ENCODE measurements around the gene POLR3C. TPM values are rescaled to one million over a fixed set of nuclear protein-coding genes. Genes with fewer than 3 reads are reported as not detected.

Gene POLR3C
- total RNA-seq, 2 experiments from 2014 or later = 57.1 to 78.8 TPM

DNA sequence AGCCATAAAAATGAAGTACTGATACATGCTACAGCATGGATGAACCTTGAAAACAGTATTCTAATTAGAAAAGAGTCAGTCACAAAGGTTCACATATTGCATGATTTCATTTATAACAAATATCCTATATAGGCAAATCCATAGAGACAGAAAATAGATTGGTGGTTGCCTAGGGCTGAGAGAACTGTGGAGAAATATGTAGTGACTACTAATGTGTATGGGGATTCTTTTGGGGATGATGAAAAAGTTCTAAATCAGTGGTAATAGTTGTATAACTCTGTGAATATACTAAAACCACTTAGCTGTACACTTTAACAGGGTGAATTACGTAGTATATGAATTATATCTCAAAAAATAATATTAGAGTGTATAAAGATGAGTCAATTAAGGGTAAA, 45.9 kb upstream of the POLR3C start:
- ChIA-PET CTCF (ENCODE audit: unreplicated experiment) (no interaction called here), POLR2A (interaction anchor here (0.6 kb wide), 1 partner anchor 81 kb away, joined by 5 read pairs; no protein-coding TSS in a partner anchor)
- Histone ChIP-seq H3K4me2 (ENCODE audit: low read length) (no peak overlapping the region), H3K4me3 (ENCODE audit: low read depth, low read length, poor library complexity, severe bottlenecking) (no peak overlapping the region), H3K27ac (ENCODE audit: low read depth, low read length, poor library complexity, severe bottlenecking) (no peak overlapping the region), H3K79me2 (ENCODE audit: insufficient read depth, low read depth, low read length) (no peaks in the 10 kb centered on the region), H3K4me1 (ENCODE audit: insufficient read depth, low read length, poor library complexity, severe bottlenecking) (no peaks in the 10 kb centered on the region), H3K9me2 (ENCODE audit: insufficient read depth, low read length) (no peaks in the 10 kb centered on the region), H2AFZ (ENCODE audit: low read length) (no peak overlapping the region), H3K9me3 (ENCODE audit: low read length) (no peaks in the 10 kb centered on the region), H4K20me1 (ENCODE audit: insufficient read depth, low read length) (no peaks in the 10 kb centered on the region), H3K36me3 (ENCODE audit: insufficient read depth, low read length) (peaks cover 14% of the 10 kb centered on the region; the same call in 1 of the 2 replicates)
- BruUV-seq (replicated peaks) = no TSS peak
- TF ChIP-seq EZH2phosphoT487 (IDR thresholded peaks at IDR 0.05; ENCODE audit: borderline replicate concordance, low read depth, low read length) = no peak
- TF ChIP-seq, protein P1, sequence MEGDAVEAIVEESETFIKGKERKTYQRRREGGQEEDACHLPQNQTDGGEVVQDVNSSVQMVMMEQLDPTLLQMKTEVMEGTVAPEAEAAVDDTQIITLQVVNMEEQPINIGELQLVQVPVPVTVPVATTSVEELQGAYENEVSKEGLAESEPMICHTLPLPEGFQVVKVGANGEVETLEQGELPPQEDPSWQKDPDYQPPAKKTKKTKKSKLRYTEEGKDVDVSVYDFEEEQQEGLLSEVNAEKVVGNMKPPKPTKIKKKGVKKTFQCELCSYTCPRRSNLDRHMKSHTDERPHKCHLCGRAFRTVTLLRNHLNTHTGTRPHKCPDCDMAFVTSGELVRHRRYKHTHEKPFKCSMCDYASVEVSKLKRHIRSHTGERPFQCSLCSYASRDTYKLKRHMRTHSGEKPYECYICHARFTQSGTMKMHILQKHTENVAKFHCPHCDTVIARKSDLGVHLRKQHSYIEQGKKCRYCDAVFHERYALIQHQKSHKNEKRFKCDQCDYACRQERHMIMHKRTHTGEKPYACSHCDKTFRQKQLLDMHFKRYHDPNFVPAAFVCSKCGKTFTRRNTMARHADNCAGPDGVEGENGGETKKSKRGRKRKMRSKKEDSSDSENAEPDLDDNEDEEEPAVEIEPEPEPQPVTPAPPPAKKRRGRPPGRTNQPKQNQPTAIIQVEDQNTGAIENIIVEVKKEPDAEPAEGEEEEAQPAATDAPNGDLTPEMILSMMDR (conservative IDR thresholded peaks at IDR 0.05; ENCODE audit: low read length) = no peak
- no peak for DNase-seq (ENCODE audit: low spot score)
- intact Hi-C loops (cut with micrococcal nuclease; ENCODE audit: unreplicated experiment) = no loop called here

DNA sequence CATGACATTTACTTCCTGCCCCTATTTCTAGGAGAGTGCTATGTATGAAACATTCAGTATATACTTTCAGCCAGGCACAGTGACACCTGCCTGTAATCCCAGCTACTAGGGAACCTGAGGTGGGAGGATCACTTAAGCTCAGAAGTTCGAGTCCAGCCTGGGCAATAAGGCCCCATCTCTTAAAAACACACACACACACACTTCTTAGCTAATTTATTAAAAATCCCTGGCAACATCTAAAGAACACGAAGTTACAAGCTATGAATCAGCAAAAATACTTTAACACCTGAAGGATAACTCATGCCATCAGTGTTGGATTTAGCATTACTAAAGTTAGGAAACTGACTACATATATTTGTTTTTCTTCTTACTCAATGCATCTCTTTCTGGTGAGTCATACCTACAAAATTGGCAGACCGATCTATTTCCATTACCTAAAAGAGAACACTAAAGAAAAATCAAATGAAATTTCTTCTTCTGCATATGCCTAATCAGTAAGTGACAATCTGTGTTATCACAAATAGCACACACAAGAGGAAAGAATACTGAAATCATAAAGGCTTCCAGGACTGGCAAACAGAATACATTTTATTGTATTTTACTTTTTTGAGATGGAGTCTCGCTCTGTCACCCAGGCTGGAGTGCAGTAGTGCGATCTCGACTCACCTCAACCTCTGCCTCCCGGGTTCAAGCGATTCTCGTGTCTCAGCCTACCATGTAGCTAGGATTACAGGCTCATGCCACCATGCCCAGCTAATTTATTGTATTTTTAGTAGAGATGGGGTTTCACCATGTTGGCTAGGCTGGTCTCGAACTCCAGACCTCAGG, 41.5 kb upstream of the POLR3C start:
- H3K79me2 ChIP-seq (ENCODE audit: insufficient read depth, low read depth, low read length) = no peaks in the 10 kb centered on the region
- no peaks in the 10 kb centered on the region for H4K20me1 ChIP-seq (ENCODE audit: insufficient read depth, low read length)
- H3K27ac ChIP-seq (ENCODE audit: low read depth, low read length, poor library complexity, severe bottlenecking) = no peak overlapping the region
- CTCF ChIA-PET (ENCODE audit: unreplicated experiment) = no interaction called here
- DNase-seq (ENCODE audit: low spot score) = no peak
- TF ChIP-seq, protein P1 (conservative IDR thresholded peaks at IDR 0.05; ENCODE audit: low read length) = no peak
- TF ChIP-seq EZH2phosphoT487 (IDR thresholded peaks at IDR 0.05; ENCODE audit: borderline replicate concordance, low read depth, low read length) = no peak
- H3K9me2 ChIP-seq (ENCODE audit: insufficient read depth, low read length) = no peaks in the 10 kb centered on the region
- peaks cover 34% of the 10 kb centered on the region for H3K36me3 ChIP-seq (ENCODE audit: insufficient read depth, low read length)
- no peaks in the 10 kb centered on the region for H3K9me3 ChIP-seq (ENCODE audit: low read length)
- POLR2A ChIA-PET = interaction anchor here (0.8 to 2.2 kb wide), 2 partner anchors 12 to 13 kb away, joined by 4 to 7 read pairs; no protein-coding TSS in a partner anchor
- no peaks in the 10 kb centered on the region for H3K4me1 ChIP-seq (ENCODE audit: insufficient read depth, low read length, poor library complexity, severe bottlenecking)
- no TSS peak for BruUV-seq (replicated peaks)
- no peak overlapping the region for H3K4me3 ChIP-seq (ENCODE audit: low read depth, low read length, poor library complexity, severe bottlenecking)
- no peak overlapping the region for H3K4me2 ChIP-seq (ENCODE audit: low read length)
- intact Hi-C loops (cut with micrococcal nuclease; ENCODE audit: unreplicated experiment) = no loop called here
- no peak overlapping the region for H2AFZ ChIP-seq (ENCODE audit: low read length)

DNA sequence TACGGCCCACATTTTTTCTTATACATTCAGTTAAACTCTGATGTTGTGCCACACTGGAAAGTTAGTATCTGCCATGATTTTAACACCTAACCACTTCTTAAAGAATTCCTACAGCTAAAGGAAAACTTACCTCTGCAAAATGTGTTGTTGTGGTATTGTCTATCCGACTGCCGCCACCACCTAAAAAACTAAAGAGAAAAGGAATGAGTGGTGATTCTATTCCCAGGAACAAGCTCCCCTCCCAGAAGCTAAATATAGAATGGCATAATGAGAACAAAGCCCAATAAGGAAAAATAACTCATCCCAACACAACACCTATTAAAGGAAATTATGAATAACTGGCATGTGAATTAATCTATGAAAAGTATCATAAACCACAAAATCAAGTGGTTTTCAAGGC, 39.6 kb upstream of the POLR3C start:
- no peak overlapping the region for H3K4me2 ChIP-seq (ENCODE audit: low read length)
- no peaks in the 10 kb centered on the region for H3K79me2 ChIP-seq (ENCODE audit: insufficient read depth, low read depth, low read length)
- no TSS peak for BruUV-seq (replicated peaks)
- no peak overlapping the region for H3K4me3 ChIP-seq (ENCODE audit: low read depth, low read length, poor library complexity, severe bottlenecking)
- H4K20me1 ChIP-seq (ENCODE audit: insufficient read depth, low read length) = no peaks in the 10 kb centered on the region
- no peaks in the 10 kb centered on the region for H3K9me2 ChIP-seq (ENCODE audit: insufficient read depth, low read length)
- peaks cover 36% of the 10 kb centered on the region for H3K36me3 ChIP-seq (ENCODE audit: insufficient read depth, low read length)
- no peak overlapping the region for H2AFZ ChIP-seq (ENCODE audit: low read length)
- DNase-seq (ENCODE audit: low spot score) = no peak
- POLR2A ChIA-PET = no interaction called here
- H3K4me1 ChIP-seq (ENCODE audit: insufficient read depth, low read length, poor library complexity, severe bottlenecking) = no peaks in the 10 kb centered on the region
- no peak for TF ChIP-seq EZH2phosphoT487 (IDR thresholded peaks at IDR 0.05; ENCODE audit: borderline replicate concordance, low read depth, low read length)
- TF ChIP-seq, protein P1 (conservative IDR thresholded peaks at IDR 0.05; ENCODE audit: low read length) = no peak
- intact Hi-C loops (cut with micrococcal nuclease; ENCODE audit: unreplicated experiment) = no loop called here
- H3K27ac ChIP-seq (ENCODE audit: low read depth, low read length, poor library complexity, severe bottlenecking) = no peak overlapping the region
- CTCF ChIA-PET (ENCODE audit: unreplicated experiment) = no interaction called here
- H3K9me3 ChIP-seq (ENCODE audit: low read length) = no peaks in the 10 kb centered on the region
